ENCODE data around the gene OR52R1.

The OR52R1 gene

DNA sequence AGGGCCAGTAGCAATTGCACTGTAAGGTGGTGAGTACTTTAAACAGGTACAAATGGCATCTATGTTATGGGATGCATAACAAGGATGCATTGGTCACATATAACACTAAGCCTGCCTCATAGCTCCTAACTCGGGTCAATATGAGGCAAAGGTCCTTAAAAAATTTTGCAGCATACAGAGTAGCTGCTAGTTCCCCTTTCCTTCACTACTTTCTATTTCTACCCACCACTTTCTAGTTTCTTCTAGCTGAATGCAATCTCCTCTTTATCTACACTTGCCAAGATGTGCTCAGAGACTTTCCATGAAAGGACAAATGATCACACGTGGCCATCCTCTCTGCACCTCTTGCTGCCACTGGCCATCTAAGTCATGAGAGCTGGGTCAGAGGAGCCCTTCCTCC is 26.7 kb upstream of the OR52R1 start:
- Histone ChIP-seq H2AFZ (ENCODE audit: low read depth) (no peak overlapping the region), H3K4me3 (IDR thresholded peaks at IDR 0.05; ENCODE audit: insufficient read depth, low read depth, low read length) (no peak overlapping the region), H3K9ac (no peak overlapping the region), H3K4me2 (no peak overlapping the region), H3K79me2 (ENCODE audit: insufficient read depth, low read depth) (no peaks in the 10 kb centered on the region), H4K20me1 (ENCODE audit: insufficient read depth) (no peaks in the 10 kb centered on the region), H3K36me3 (ENCODE audit: insufficient read depth) (no peaks in the 10 kb centered on the region), H3K27ac (no peak overlapping the region), H3K4me1 (ENCODE audit: low read depth, poor library complexity, severe bottlenecking) (no peaks in the 10 kb centered on the region), H3K27me3 (ENCODE audit: insufficient read depth, low read depth) (no peaks in the 10 kb centered on the region)
- no peak for TF ChIP-seq CTCF (conservative IDR thresholded peaks at IDR 0.05; ENCODE audit: low read depth, low read length)

DNA sequence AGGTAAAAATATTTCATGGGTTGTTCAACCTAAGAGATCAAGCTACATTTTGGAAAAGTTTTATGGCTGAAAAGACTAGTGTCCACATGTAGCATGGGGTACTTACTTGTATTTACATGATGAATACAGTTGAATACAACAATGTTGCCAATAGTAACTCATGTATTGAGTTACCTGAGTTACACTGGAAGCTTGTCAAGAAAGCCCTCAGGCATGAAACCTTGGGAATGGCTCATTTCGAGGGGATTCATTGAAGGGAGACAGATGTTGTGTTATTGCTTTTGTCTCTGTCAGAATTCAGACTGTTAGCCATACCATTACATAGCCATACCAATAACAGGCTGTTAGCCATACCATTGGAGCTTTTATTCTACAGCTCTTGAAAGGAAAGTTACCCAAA is 26.2 kb upstream of the OR52R1 start:
- Histone ChIP-seq H4K20me1 (ENCODE audit: insufficient read depth) (no peaks in the 10 kb centered on the region), H3K4me1 (ENCODE audit: low read depth, poor library complexity, severe bottlenecking) (no peaks in the 10 kb centered on the region), H3K27ac (no peak overlapping the region), H3K9ac (no peak overlapping the region), H3K4me2 (no peak overlapping the region), H2AFZ (ENCODE audit: low read depth) (no peak overlapping the region), H3K79me2 (ENCODE audit: insufficient read depth, low read depth) (no peaks in the 10 kb centered on the region), H3K4me3 (IDR thresholded peaks at IDR 0.05; ENCODE audit: insufficient read depth, low read depth, low read length) (no peak overlapping the region), H3K36me3 (ENCODE audit: insufficient read depth) (no peaks in the 10 kb centered on the region), H3K27me3 (ENCODE audit: insufficient read depth, low read depth) (no peaks in the 10 kb centered on the region)
- no peak for TF ChIP-seq CTCF (conservative IDR thresholded peaks at IDR 0.05; ENCODE audit: low read depth, low read length)

DNA sequence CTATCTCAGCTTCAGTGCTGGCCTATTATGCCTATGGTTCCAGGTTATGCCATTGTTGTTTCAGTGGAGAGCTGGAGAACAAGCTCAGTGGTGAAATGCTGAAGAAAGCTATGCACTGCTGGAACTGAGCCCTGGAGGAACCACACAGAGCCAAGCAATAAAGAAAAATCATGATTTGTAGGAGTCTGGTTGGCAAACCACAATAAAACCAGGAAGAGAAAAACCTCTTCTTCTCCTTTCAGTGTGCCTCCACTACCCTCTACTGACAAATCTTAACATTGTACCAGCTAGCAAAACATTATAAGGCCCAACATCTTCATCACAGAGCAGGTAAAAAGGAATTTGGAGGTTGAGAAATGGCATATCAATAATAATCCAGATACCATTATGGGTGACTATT is 22.2 kb upstream of the OR52R1 start:
- H3K9ac ChIP-seq: no peak overlapping the region
- H3K4me2 ChIP-seq: no peak overlapping the region
- H3K4me3 ChIP-seq (IDR thresholded peaks at IDR 0.05; ENCODE audit: insufficient read depth, low read depth, low read length): no peak overlapping the region
- no peak overlapping the region for H2AFZ ChIP-seq (ENCODE audit: low read depth)
- H3K4me1 ChIP-seq (ENCODE audit: low read depth, poor library complexity, severe bottlenecking): no peaks in the 10 kb centered on the region
- H3K27ac ChIP-seq: no peak overlapping the region
- no peaks in the 10 kb centered on the region for H4K20me1 ChIP-seq (ENCODE audit: insufficient read depth)
- no peaks in the 10 kb centered on the region for H3K79me2 ChIP-seq (ENCODE audit: insufficient read depth, low read depth)
- no peaks in the 10 kb centered on the region for H3K27me3 ChIP-seq (ENCODE audit: insufficient read depth, low read depth)
- H3K36me3 ChIP-seq (ENCODE audit: insufficient read depth): no peaks in the 10 kb centered on the region
- no peak for TF ChIP-seq CTCF (conservative IDR thresholded peaks at IDR 0.05; ENCODE audit: low read depth, low read length)

- no peak overlapping the region for H3K4me3 ChIP-seq (IDR thresholded peaks at IDR 0.05; ENCODE audit: insufficient read depth, low read depth, low read length)
- no peak for TF ChIP-seq CTCF (conservative IDR thresholded peaks at IDR 0.05; ENCODE audit: low read depth, low read length)
- no peak overlapping the region for H2AFZ ChIP-seq (ENCODE audit: low read depth)
- H3K4me2 ChIP-seq: no peak overlapping the region
- H3K27me3 ChIP-seq (ENCODE audit: insufficient read depth, low read depth): no peaks in the 10 kb centered on the region
- no peaks in the 10 kb centered on the region for H3K36me3 ChIP-seq (ENCODE audit: insufficient read depth)
- no peaks in the 10 kb centered on the region for H3K79me2 ChIP-seq (ENCODE audit: insufficient read depth, low read depth)
- H3K9ac ChIP-seq: no peak overlapping the region
- no peaks in the 10 kb centered on the region for H3K4me1 ChIP-seq (ENCODE audit: low read depth, poor library complexity, severe bottlenecking)
- no peak overlapping the region for H3K27ac ChIP-seq
- no peaks in the 10 kb centered on the region for H4K20me1 ChIP-seq (ENCODE audit: insufficient read depth)
Measured at GRCh38 chr11:4825132-4825531, 21.0 kb upstream of the OR52R1 start.

DNA sequence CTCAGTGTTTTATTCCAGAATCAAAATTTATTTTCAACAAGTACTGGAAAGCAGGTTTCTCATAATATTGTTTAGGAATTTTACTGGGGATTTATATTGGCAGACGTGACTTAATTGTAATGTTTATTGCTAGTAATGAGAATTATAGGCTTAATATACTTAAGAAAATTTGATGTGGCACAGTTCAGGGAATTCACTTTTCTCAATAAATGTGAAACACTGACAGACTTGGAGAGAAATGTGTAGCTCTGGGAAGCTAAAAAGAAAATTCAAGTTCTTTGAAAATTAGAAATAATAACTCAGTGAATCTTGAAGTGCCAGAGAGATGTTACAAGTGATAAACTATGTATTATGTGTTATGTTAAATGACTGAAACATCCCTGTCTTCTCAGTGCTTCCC is 16.8 kb upstream of the OR52R1 start, which contains the start of gene OR51F2:
OR51F2 (plus strand) TSS at position 301 of the 400 bp plus-strand sequence. CDS start 101 bp downstream, outside the sequence.
- Histone ChIP-seq H3K4me2 (no peak within 1 kb of the TSS), H3K4me3 (IDR thresholded peaks at IDR 0.05; ENCODE audit: insufficient read depth, low read depth, low read length) (no peak within 1 kb of the TSS), H3K9ac (no peak within 1 kb of the TSS), H3K27me3 (ENCODE audit: insufficient read depth, low read depth) (no peaks in the 10 kb centered on the region), H3K36me3 (ENCODE audit: insufficient read depth) (no peaks in the 10 kb centered on the region), H3K79me2 (ENCODE audit: insufficient read depth, low read depth) (no peaks in the 10 kb centered on the region), H3K4me1 (ENCODE audit: low read depth, poor library complexity, severe bottlenecking) (no peaks in the 10 kb centered on the region), H2AFZ (ENCODE audit: low read depth) (no peak within 1 kb of the TSS), H4K20me1 (ENCODE audit: insufficient read depth) (no peaks in the 10 kb centered on the region), H3K27ac (no peak within 1 kb of the TSS)
- TF ChIP-seq CTCF (conservative IDR thresholded peaks at IDR 0.05; ENCODE audit: low read depth, low read length): no peak

Measured in KMS-11 (cell line).